Measurements from ENCODE around the gene ERAL1. TPM values are rescaled to one million over a fixed set of nuclear protein-coding genes. Genes with fewer than 3 reads are reported as not detected.
"Not testable (repeated sequence)": the region's sequence is repeated elsewhere in the genome, so short reads cannot be mapped to it uniquely, and the experiment has no call there.

Gene ERAL1
- total and polyA plus RNA-seq, 10 donors = 28.4 to 51.9 (median 38.7) TPM

DNA sequence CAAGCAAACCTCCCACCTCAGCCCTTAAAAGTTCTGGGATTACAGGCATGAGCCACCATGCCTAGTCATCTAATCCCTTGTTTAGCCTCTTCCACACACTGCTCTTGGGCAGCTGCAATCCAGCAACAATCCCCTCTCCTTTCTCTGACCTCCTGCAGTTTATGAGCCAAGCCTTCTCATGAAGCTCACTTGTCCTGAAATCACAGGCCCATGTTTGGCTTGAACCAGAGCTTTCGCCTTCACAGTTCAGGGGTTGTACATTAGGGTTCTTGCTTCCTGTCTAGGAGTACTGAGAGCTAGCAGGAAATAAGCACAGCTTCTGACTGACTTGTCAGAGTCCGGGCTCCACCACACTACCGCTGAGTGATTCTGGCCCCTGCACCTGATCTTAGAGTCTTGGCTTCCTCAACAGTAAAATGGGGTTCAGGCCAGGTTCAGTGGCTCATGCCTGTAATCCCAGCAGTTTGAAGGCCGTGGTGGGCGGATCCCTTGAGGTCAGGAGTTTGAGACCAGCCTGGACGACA lies 16.3 kb downstream of the ERAL1 start:
- peak; percentile 84 for DNase-seq
- H3K27ac ChIP-seq = peak overlapping the region; percentile 10 to 82 (median 68)
- H3K4me3 ChIP-seq = no peak overlapping the region
- H3K27me3 ChIP-seq (replicated peaks in 1 of 7) = no peaks in the 10 kb centered on the region
- intact Hi-C loops (cut with DNase I; ENCODE audit: low total_unique reads) = no loop called here
- peaks cover 0 to 25% (median 11%) of the 10 kb centered on the region in 6 donors for H3K4me1 ChIP-seq
- WGBS, 5 donors = 39 to 75% (median 50%) methylated on average over 5 to 6 of the region's 6 CpGs
- TF ChIP-seq, protein P1, sequence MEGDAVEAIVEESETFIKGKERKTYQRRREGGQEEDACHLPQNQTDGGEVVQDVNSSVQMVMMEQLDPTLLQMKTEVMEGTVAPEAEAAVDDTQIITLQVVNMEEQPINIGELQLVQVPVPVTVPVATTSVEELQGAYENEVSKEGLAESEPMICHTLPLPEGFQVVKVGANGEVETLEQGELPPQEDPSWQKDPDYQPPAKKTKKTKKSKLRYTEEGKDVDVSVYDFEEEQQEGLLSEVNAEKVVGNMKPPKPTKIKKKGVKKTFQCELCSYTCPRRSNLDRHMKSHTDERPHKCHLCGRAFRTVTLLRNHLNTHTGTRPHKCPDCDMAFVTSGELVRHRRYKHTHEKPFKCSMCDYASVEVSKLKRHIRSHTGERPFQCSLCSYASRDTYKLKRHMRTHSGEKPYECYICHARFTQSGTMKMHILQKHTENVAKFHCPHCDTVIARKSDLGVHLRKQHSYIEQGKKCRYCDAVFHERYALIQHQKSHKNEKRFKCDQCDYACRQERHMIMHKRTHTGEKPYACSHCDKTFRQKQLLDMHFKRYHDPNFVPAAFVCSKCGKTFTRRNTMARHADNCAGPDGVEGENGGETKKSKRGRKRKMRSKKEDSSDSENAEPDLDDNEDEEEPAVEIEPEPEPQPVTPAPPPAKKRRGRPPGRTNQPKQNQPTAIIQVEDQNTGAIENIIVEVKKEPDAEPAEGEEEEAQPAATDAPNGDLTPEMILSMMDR (IDR thresholded peaks at IDR 0.05 in 8 of 11, conservative IDR thresholded peaks at IDR 0.05 in 3 of 11) = no peak
- TF ChIP-seq POLR2A (IDR thresholded peaks at IDR 0.05) (no peak), POLR2AphosphoS5 (IDR thresholded peaks at IDR 0.05) (peak in 1 of 3 donors; percentile 45)
- no peaks in the 10 kb centered on the region for H3K9me3 ChIP-seq
- no peaks in the 10 kb centered on the region for H3K36me3 ChIP-seq

GRCh38 chr17:28873839-28874238 lies 19.0 kb downstream of the ERAL1 start:
- intact Hi-C loops (cut with DNase I; ENCODE audit: low total_unique reads) = no loop called here

DNA sequence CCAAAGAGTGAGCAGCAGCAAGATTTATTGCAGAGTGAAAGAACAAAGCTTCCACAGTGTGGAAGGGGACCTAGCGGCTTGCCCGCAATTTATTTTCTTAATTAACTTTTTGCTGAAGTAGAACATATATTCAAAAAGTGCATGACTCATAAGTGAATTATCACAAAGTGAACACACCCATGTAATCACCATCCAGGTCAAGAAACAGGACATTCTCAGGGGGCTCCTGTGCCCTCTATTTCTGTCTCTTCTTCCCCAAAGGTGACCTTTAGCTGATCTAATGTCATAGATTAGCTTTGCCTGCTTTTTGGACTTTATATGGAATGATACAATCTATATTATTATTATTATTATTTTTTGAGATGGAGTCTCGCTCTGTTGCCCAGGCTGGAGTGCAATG lies 19.9 kb downstream of the ERAL1 start:
- no peaks in the 10 kb centered on the region for H3K9me3 ChIP-seq
- 89 to 96% (median 94%) methylated on average over 3 of the region's 3 CpGs for WGBS, 5 donors
- TF ChIP-seq, protein P1 (IDR thresholded peaks at IDR 0.05 in 8 of 11, conservative IDR thresholded peaks at IDR 0.05 in 3 of 11) = no peak
- TF ChIP-seq POLR2A (IDR thresholded peaks at IDR 0.05) (no peak), POLR2AphosphoS5 (IDR thresholded peaks at IDR 0.05) (no peak)
- H3K36me3 ChIP-seq = peaks cover under 1 to 24% (median 18%) of the 10 kb centered on the region in 6 donors
- no peak overlapping the region for H3K4me3 ChIP-seq
- H3K4me1 ChIP-seq = peaks cover 0 to 19% (median 11%) of the 10 kb centered on the region in 6 donors
- DNase-seq = no peak
- no peak overlapping the region for H3K27ac ChIP-seq
- no peaks in the 10 kb centered on the region for H3K27me3 ChIP-seq (replicated peaks in 1 of 7)
- intact Hi-C loops (cut with DNase I; ENCODE audit: low total_unique reads) = no loop called here

More at GRCh38 chr17:28873839-28874238, 19.0 kb downstream of the ERAL1 start:
- H3K27ac ChIP-seq = no peak overlapping the region
- H3K27me3 ChIP-seq (replicated peaks in 1 of 7) = no peaks in the 10 kb centered on the region
- no peak overlapping the region for H3K4me3 ChIP-seq
- no peaks in the 10 kb centered on the region for H3K9me3 ChIP-seq
- 93 to 97% (median 94%) methylated on average over 7 of the region's 7 CpGs for WGBS, 5 donors
- DNase-seq = no peak
- no peak for TF ChIP-seq POLR2A (IDR thresholded peaks at IDR 0.05)
- TF ChIP-seq, protein P1 (IDR thresholded peaks at IDR 0.05 in 8 of 11, conservative IDR thresholded peaks at IDR 0.05 in 3 of 11) = no peak
- TF ChIP-seq POLR2AphosphoS5 (IDR thresholded peaks at IDR 0.05) = no peak
- peaks cover 0 to 19% (median 11%) of the 10 kb centered on the region in 6 donors for H3K4me1 ChIP-seq
- peaks cover 0 to 15% (median 9%) of the 10 kb centered on the region in 6 donors for H3K36me3 ChIP-seq

GRCh38 chr17:28875848-28876550 lies 21.2 kb downstream of the ERAL1 start:
- H3K4me1 ChIP-seq = peaks cover 0 to 12% (median 8%) of the 10 kb centered on the region in 6 donors
- H3K27ac ChIP-seq = no peak overlapping the region
- WGBS, 5 donors = 46 to 58% (median 53%) methylated on average over 1 of the region's 1 CpG
- intact Hi-C loops (cut with DNase I; ENCODE audit: low total_unique reads) = no loop called here
- peaks cover 7 to 37% (median 31%) of the 10 kb centered on the region in 6 donors for H3K36me3 ChIP-seq
- no peaks in the 10 kb centered on the region for H3K9me3 ChIP-seq
- H3K27me3 ChIP-seq (replicated peaks in 1 of 7) = no peaks in the 10 kb centered on the region
- TF ChIP-seq, protein P1 (IDR thresholded peaks at IDR 0.05 in 8 of 11, conservative IDR thresholded peaks at IDR 0.05 in 3 of 11) = no peak
- TF ChIP-seq POLR2A (IDR thresholded peaks at IDR 0.05) (no peak), POLR2AphosphoS5 (IDR thresholded peaks at IDR 0.05) (no peak)
- no peak for DNase-seq
- H3K4me3 ChIP-seq = no peak overlapping the region

GRCh38 chr17:28877150-28877711 lies 22.4 kb downstream of the ERAL1 start:
- WGBS, 5 donors = 90 to 95% (median 92%) methylated on average over 6 of the region's 6 CpGs
- H3K27me3 ChIP-seq (replicated peaks in 1 of 7); H3K9me3 ChIP-seq; DNase-seq; intact Hi-C loops (cut with DNase I; ENCODE audit: low total_unique reads); H3K27ac ChIP-seq; H3K4me1 ChIP-seq; H3K4me3 ChIP-seq: not testable (repeated sequence)
- peaks cover 10 to 49% (median 43%) of the 10 kb centered on the region in 6 donors for H3K36me3 ChIP-seq
